GM19452 (cell line): ENCODE measurements around the gene ABHD17C.
A peak's percentile ranks its signal among the peaks of the same experiment; 100 is the strongest.

Experiments
- ATAC-seq: cut with Tn5 transposase; IDR thresholded peaks from one replicate; pipeline ENCODE4 v1.9.1; 2021; ENCODE audit not compliant: unreplicated experiment

The ABHD17C gene

DNA sequence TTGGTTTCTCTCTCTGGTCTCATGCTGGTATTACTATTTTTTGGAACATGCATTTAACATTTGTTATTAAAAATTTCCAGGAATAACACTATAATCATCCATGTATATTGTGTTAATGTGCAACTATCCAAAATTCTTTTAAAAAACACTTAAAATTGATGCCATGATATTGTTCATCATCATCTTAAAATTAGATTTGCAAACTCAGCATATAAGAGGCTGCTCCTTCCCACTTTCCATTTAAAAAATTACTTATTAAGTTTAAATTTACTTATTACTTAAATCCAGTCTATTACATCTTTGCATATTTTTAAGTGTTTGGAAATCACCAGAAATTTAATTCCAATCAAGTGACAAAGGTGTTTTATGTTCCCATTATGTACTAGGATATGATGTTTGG is 5.8 kb upstream of the ABHD17C start:
- no peak for ATAC-seq

DNA sequence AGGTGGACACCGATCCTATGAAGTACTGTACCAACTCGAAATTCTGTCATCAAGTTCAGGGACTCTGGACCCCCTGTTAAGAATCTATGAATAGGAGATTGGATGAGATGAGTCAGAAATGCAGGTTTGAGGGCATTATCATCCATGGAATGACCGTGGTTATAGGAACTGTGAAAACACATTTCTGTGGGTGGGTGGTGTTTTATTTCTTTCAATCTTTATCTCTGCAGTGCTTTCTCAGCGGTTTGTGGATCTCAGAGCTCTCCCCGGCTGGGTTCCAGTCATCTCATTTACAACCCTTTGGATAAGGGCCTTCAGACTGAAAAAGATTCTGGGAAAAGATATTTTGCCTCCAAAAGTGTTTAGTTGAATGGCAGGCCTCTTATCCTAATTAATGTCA is 5.4 kb upstream of the ABHD17C start:
- ATAC-seq, result no peak

DNA sequence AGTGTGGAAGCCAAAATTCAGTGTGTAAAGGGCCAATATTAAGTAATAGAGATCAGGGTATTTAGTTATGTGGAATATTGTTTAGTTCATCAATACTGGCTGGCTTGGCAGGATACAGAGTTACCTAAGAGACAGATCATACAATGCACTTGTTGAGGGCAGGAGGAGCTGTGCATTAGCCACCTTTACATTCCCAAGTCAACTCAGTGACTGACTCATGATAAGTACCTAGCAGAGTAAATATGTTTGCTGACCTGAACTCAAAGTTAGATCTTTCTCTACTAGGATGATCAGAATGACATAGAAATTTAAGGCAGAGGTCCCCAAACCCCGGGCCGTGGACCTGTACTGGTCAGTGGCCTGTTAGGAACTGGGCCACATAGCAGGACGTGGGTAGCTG is 3.5 kb upstream of the ABHD17C start:
- ATAC-seq, result no peak

DNA sequence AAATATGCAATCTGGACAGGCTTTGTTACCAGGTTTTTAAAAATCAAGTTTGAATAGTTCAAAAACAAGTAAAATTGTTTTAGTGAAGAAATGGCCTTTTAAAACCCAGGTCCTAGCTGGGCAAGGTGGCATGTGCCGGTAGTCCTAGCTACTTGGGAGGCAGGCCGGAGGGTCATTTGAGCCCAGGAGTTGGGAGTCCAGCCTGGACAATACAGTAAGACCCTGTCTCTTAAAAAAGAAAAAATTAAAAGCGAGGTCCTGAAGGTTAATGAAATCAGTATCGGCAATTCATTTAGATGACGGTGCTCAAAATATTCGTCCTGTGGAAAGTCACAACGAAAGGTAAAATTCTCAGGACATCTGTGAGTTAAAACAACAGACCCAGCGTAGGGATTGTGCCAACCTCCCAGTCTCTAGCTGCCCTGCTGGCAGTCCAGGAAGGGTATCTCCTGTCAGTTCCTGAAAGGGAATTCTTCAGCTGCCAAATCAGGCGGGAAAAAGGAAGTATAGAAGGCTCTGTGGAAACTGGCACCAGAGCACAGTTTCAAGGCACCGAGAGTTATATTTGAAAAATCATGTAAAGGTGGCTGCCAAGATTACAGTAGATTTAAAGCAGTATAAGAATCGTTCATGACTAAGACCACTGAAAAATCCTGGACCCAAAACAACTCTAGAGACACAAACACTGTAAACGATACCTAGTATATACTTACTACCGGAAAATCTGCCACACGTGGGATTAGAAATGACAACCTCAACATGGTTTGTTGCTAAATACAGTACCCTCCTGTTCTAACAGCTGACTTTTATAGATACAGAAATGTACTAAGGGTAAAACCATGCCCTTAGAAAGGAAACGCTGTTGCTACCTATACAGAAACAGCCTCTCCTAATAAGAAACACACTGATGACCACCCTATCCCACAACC is 1.2 kb upstream of the ABHD17C start:
- ATAC-seq, result no peak

DNA sequence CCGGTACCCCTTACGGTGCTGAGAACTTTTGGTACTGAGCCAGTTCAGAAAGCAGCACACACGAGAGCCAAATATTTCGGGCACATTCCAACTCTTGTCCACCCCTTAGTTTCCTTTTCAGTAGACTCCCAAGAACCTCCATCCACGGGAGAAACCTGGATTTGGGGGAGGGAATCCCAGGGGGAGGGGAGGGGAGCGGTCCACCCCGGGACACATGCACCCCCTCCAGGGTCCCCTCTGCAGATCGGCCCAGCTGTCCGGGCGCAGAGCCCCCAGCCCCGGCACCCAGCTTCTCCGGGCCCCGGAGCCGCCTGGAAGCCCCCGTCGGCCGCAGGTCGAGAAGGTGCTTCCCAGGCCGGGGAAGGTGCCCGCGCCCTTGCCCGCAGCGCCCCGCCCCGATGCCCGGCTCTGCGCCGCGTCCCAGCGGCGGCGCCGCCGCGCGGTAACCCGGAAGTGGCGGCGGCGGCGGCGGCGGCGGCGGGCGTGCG is 455 bp upstream of the ABHD17C start:
- ATAC-seq, result peak; percentile 29

DNA sequence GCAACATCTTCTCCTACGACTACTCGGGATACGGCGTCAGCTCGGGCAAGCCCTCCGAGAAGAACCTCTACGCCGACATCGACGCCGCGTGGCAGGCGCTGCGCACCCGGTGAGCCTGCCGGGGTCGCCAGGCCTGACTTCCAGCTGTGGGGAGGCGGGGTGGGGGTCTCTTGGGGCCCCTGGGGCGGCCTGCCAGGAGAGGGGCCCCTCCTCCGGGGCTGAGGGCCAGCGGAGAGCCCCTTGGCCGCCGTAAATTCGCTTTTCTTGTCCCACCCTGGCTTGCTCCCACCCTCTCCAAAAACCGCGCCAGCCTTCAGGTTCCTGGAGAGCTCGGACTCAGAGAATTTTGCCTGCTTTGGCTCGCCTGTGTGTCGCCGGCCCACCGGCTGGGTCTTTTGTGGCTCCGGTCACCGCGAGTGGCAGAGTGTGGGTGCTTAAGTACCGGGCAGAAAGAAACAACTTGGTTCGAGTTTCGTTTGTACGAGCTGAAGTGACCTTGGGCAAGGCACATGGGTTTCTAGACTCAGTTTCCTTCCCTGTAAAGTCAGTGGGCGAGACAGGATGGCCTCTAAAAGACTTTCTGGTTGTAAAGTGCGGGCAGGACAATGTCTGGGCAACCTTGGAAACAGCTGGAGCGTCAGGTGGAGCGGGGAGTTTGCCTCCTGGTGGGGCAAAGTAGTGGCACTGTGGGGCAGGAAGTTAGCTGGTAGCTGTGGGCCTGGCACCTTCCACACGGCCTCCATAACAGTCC is 976 bp downstream of the ABHD17C start:
- no peak for ATAC-seq

DNA sequence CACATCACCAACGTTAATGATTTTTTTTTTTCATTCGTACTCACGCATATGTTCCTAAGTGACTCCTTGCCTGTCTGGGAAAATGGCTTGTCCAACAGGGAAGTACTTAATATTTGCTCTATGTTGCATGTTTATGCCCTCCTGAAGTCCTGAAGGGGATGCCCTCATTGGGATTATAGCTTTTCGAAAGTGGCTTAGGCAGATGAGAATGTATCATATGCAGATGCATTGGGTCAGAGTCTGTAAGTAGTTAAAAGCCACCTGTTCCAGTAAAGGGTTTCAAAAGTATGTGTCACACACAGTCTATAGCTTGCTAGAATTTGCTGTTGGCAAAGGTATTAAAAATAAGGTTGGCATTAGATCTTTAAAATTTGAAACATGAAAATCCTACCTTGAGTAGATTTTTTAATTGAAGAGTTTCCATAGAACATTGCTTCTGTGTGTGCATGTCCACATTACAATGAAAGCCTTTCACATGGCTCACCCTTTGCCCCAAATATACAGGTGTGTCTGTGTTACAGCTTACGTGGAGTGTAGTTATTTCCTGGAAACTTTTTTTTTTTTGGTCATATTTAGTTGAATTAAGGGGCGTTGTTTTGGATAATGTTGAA is 2.1 kb downstream of the ABHD17C start:
- no peak for ATAC-seq

DNA sequence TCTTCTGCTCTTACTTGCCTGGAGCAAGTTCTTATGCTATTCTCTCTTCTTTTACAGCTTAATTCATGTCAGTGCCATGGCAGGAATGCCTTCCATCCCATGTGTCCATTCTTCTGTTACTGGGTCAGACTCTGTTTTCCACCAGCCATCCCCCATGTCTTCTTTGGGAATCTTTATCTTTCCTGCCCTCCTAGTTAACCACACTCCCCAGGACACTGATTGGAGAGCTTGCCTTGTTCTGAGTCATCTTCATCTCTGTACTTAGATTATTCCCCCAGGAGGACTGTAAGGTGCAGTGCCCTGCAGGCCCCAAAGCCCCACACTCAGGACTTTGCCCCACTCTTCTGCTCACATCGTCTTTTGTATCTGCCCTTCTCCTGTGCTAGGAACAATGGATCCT is 3.6 kb downstream of the ABHD17C start:
- no peak for ATAC-seq

DNA sequence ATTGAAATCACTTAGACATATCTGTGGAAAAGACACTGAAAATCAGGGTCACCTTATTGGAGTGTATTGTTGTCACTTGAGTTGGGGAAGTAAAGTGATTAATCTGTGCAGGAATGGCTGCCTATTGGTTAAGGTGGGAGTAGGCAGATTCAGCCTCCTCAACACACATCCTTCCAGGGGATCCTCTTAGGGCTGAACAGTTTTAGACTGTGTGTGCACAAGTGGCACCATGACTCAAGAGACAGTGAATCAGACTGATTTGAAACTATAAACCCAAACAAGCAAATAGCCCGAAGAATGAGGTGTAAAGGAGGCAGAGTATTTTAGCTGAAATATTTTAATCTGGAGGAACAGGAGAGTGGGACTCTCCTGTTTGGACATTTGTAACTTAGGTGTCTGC is 4.9 kb downstream of the ABHD17C start:
- no peak for ATAC-seq

DNA sequence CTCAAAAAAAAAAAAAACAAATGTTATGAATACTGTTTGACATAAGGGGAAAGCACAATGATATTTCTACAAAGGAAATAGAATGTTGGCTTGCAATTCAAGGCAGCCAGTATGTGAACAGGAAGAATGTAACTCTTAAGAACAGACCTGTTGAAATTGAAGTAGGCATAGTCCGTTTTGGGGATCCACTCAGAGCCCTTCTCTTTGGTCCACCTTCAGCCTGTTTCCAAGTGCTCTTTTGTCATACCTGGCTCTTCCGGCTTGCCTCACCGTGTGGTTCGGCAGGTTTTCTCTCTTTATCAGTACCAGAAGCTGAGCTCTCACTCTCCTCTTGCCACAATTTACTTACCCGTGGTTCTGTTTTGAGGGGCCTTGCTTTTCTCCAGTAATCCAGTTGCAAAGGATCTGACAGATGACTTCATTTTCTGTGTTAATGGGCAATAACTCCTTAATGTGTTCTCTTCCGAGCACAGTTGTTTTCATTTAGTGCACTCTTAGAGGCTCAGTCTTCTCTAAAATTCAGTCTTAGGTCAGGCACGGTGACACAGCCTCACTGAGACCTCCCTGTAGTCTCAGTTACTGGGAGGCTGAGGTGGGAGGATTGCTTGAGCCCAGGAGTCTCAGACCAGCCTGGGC is 6.7 kb downstream of the ABHD17C start:
- no peak for ATAC-seq

DNA sequence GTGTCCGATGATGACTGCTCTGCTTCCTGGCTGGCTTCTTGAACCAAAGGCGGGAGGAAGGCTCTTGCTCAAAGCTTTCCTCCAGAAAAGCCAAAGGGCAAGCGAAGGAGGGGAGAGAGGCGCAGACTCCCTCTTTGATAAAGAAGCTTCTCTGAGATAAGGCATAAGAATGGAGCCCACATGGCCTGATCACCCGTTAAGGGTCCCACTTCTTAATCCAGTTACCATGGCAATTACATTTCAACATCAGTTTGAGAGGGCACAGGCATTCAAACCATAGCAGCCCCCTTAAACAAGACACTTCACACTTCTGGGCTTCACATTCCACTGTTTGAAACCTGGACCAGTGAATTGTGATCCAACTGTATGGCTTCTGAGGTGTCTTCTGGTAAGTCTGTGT is 8.0 kb downstream of the ABHD17C start:
- no peak for ATAC-seq

DNA sequence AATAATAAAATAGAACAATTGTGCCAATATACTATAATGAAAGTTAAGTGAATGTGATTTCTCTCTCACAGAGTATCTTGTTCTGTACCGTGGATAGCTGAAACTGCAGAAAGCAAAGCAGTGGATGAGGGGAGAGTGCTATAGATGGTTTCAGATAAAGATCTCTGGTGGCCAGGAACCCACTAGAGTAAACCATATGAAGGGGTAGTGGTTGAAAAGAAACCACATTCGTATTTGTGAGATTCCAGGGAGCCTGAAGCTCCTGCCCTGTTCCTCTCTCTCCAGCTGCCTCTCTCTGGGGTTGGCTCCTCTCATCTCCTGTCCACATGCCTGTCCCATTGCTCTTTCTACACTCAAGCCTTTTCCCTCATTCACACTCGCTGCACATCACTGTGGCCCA is 8.9 kb downstream of the ABHD17C start:
- ATAC-seq, result no peak

DNA sequence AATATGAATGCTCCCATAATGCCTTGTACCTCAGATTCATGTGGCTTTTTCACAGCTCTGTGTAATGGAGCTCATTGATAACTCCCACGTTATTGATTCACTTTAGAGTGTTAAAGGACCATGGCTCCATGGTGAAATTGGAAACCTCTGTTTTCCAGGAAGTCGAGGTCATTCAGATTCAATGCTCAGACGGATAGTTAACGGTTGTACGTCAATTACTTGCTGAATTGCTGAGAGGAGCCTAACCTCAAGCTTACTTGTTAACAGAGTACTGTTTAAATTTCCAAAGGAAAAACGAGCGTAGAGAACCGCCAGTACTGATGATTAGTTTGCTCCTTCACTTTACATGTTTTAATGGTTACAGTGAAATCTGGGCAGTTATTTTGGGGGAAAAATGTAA is 11.1 kb downstream of the ABHD17C start:
- ATAC-seq, result no peak

DNA sequence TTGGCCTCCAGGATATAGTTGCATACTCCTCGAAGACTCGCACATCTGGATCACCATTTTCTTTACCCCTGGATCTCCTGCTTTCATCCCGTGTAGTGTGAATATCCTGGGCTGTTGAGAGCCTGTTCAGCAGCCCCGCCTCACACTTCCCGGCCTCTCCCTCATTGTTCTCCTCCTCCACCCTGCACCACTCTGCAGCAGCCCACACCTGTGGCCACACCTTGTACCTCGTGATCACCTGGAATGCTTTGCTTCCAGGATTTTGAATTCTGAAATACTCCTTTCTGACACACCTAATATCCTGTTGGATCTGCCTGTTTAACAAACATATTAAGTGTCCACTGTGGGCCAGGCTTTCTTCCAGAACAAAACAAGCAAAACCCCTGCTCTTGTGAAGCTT is 14.4 kb downstream of the ABHD17C start:
- no peak for ATAC-seq

DNA sequence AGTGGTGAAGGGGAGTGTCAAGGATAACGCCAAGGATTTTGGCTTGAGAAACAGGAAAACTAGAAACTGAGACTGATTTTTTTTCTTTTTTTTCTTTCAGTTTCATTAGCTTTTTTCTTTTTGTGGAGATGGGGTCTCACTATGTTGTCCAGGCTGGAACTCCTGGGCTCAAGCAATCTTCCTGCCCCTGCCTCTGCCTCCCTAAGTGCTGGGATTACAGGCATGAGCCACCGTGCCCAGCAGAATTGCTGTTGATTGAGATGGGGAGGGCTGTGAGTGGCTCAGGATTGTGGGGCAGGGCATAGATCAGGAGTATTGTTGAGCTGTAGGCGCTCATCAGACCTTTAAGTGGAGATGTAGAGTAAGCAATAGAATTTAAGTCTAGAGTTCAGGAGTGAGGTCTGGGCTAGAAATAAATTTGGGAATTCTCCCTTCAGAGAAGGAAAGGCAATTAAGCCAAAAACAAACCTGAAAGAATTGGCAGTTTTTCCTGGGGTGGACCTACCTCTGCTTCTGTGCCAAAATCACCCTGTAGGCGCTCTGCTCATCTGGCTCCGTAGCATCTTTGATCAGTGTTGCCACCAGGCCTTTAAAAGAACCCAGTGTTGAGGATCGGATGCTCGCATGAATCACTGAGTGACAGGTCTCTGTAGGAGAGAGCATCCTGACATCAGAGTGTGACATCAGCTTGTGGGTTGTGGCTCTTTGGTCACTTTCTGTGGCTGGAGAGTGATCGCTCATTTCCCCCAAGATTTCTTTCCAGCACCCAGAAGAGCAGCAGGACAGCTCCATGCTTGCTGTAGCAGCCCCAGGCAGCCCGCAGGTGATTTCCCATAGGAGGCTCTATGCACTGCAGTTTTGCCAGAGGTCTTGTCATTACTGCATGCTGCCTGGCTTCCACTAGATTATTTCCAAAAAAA is 15.8 kb downstream of the ABHD17C start:
- no peak for ATAC-seq

DNA sequence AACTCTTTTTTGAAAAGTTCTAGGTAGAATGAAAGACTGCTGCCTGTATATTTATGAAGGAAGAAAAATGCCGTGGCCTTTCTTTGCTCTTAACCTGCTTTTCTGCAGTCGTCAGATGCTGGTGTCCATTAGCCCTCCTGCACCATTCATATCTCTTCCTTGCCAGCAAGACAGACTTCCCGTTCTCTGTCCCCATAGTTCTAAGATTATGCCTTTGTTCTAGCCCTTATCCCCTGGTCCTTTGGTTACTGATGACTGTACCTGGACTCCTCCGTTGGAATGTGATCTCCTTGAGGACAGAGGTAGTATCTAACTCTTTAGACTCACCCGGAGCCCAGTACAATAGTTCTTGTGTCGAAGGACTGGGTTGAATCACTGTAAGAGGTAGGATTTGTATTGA is 16.8 kb downstream of the ABHD17C start:
- ATAC-seq, result no peak

DNA sequence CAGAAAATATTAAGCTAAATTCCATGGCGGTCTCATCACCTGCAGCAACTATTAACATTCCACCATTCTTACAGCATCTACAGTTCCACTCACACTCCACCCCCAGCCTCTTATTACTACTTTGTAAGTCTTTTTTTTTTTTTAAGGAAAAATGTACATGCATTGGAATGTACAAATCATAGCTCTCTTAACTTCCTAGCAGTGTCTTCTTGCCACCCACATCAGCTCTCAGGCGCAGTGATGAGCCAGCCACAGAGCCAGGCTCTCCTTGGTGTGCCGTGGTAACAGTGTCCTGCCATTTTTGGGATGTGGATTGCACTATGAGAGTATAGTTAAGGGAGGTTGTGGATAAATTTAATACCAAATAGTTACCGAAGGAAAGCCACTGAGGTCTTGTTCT is 17.8 kb downstream of the ABHD17C start:
- ATAC-seq, result no peak

DNA sequence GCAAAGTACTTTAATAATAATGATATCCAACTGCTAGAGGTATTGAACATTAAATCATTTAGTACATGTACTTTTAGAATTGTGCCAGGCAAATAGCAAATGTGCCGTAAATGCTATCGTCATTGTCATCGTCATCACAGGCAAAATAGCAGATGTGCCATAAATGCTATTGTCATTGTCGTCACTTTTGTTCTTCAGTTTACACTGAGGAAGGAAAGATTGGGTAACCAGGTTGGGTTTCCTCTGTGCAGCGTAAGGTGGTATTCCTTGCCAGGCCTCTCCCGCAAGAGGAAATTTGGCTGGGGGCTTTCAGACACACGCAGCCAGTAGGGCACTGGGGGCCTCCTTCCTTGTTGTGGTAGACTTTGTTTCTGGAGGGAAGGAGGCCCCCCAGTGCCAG is 26.4 kb downstream of the ABHD17C start:
- no peak for ATAC-seq

DNA sequence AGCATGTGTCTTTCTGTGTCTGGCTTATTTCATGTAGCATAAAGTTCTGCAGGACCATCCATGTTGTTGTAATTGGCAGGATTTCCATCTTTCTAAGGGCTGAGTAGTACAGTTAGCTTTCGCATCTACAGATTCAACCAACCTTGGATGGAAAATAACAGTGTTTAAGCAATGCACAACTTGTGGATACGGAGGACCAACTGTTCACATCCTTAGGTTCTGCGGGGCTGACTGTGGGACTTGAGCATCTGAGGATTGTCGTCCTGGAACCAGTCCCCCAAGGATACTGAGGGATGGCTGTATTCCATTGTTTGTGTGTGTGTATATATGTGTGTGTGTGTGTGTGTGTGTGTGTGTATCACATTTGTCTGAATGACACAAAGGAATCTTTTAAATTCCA is 27.7 kb downstream of the ABHD17C start:
- no peak for ATAC-seq

DNA sequence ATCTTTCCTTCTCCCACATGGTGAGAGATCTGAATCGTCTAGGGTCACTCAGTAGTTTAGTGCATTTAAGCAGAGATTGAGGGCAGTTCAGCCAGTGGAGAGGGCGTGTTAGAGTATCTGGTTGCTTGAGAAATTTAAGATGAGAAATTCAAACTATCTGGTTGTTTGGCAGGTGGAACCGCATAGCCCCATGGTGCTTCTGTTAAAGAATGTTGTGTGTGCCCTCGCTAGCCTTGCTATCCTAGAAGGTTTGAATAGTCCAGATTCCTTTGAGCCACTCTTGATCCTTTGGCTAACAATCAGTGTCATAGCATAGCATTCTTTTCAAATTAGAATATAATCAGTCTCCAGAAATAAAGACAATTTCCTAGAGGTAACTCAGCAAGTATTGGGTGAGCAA is 32.1 kb downstream of the ABHD17C start:
- no peak for ATAC-seq
